ENCODE measurements around the gene VCL. TPM values are rescaled to one million over a fixed set of nuclear protein-coding genes. Genes with fewer than 3 reads are reported as not detected.

Gene VCL
- total and polyA plus RNA-seq, 4 donors, result 4.3 to 37.8 (median 17.3) TPM

- Histone ChIP-seq H3K9ac (ENCODE audit: low read depth in 1 of 2, low read length in 2 of 2) (no peak overlapping the region), H3K27me3 (ENCODE audit: control insufficient read depth in 4 of 4, insufficient read depth in 4 of 4, low read length in 3 of 4) (no peaks in the 10 kb centered on the region), H3K4me3 (ENCODE audit: low read depth in 1 of 3, low read length in 3 of 3) (no peak overlapping the region), H3K9me3 (ENCODE audit: control insufficient read depth in 4 of 4, low read length in 3 of 4) (no peaks in the 10 kb centered on the region), H3K4me1 (ENCODE audit: control insufficient read depth in 4 of 4, insufficient read depth in 4 of 4, low read length in 3 of 4) (no peaks in the 10 kb centered on the region), H3K36me3 (ENCODE audit: control insufficient read depth in 4 of 4, insufficient read depth in 3 of 4, low read depth in 1 of 4, low read length in 3 of 4) (no peaks in the 10 kb centered on the region), H3K27ac (ENCODE audit: low read depth in 1 of 2, low read length in 2 of 2) (no peak overlapping the region)
- 82% methylated on average over 5 of the region's 5 CpGs for WGBS
- DNase-seq (ENCODE audit: low spot score), result no peak
- TF ChIP-seq SP1 (IDR thresholded peaks at IDR 0.05) (no peak), TAF1 (conservative IDR thresholded peaks at IDR 0.05) (no peak), EGR1 (IDR thresholded peaks at IDR 0.05; ENCODE audit: low read depth in 2 of 2) (no peak), MAX (IDR thresholded peaks at IDR 0.05) (no peak), HNF4G (IDR thresholded peaks at IDR 0.05) (no peak), ZBTB33 (IDR thresholded peaks at IDR 0.05) (no peak), HNF4A (conservative IDR thresholded peaks at IDR 0.05) (no peak), FOXA1 (IDR thresholded peaks at IDR 0.05) (no peak), CTCF (IDR thresholded peaks at IDR 0.05; ENCODE audit: low read depth, low read length, missing input control) (no peak)
- TF ChIP-seq, protein P1, sequence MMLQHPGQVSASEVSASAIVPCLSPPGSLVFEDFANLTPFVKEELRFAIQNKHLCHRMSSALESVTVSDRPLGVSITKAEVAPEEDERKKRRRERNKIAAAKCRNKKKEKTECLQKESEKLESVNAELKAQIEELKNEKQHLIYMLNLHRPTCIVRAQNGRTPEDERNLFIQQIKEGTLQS (IDR thresholded peaks at IDR 0.05), result no peak
These were observed 23.5 kb upstream of the VCL start for GRCh38 chr10:73974309-73974946.

- no peaks in the 10 kb centered on the region for H3K9me3 ChIP-seq (ENCODE audit: control insufficient read depth in 4 of 4, low read length in 3 of 4)
- WGBS, result 95% methylated on average over 4 of the region's 4 CpGs
- no peaks in the 10 kb centered on the region for H3K36me3 ChIP-seq (ENCODE audit: control insufficient read depth in 4 of 4, insufficient read depth in 3 of 4, low read depth in 1 of 4, low read length in 3 of 4)
- H3K27ac ChIP-seq (ENCODE audit: low read depth in 1 of 2, low read length in 2 of 2), result no peak overlapping the region
- TF ChIP-seq GABPA (IDR thresholded peaks at IDR 0.05 in 1 of 2, conservative IDR thresholded peaks at IDR 0.05 in 1 of 2) (no peak), YY1 (IDR thresholded peaks at IDR 0.05) (no peak), JUND (IDR thresholded peaks at IDR 0.05) (no peak)
- TF ChIP-seq, protein P1 (IDR thresholded peaks at IDR 0.05), result no peak
- DNase-seq (ENCODE audit: low spot score), result no peak
- no peaks in the 10 kb centered on the region for H3K4me1 ChIP-seq (ENCODE audit: control insufficient read depth in 4 of 4, insufficient read depth in 4 of 4, low read length in 3 of 4)
- no peak overlapping the region for H3K9ac ChIP-seq (ENCODE audit: low read depth in 1 of 2, low read length in 2 of 2)
- no peak overlapping the region for H3K4me3 ChIP-seq (ENCODE audit: low read depth in 1 of 3, low read length in 3 of 3)
- no peaks in the 10 kb centered on the region for H3K27me3 ChIP-seq (ENCODE audit: control insufficient read depth in 4 of 4, insufficient read depth in 4 of 4, low read length in 3 of 4)
These were observed 22.5 kb upstream of the VCL start for GRCh38 chr10:73975388-73975787.
